GM21423 (cell line): ENCODE measurements around the gene KPNA6.
"Not testable (repeated sequence)": the region's sequence is repeated elsewhere in the genome, so short reads cannot be mapped to it uniquely, and the experiment has no call there.

ENCODE experiments used
- ATAC-seq: cut with Tn5 transposase; IDR thresholded peaks from one replicate; pipeline ENCODE4 v1.9.1; 2021; ENCODE audit warnings: mild to moderate bottlenecking, moderate library complexity; ENCODE audit not compliant: unreplicated experiment

KPNA6 gene

DNA sequence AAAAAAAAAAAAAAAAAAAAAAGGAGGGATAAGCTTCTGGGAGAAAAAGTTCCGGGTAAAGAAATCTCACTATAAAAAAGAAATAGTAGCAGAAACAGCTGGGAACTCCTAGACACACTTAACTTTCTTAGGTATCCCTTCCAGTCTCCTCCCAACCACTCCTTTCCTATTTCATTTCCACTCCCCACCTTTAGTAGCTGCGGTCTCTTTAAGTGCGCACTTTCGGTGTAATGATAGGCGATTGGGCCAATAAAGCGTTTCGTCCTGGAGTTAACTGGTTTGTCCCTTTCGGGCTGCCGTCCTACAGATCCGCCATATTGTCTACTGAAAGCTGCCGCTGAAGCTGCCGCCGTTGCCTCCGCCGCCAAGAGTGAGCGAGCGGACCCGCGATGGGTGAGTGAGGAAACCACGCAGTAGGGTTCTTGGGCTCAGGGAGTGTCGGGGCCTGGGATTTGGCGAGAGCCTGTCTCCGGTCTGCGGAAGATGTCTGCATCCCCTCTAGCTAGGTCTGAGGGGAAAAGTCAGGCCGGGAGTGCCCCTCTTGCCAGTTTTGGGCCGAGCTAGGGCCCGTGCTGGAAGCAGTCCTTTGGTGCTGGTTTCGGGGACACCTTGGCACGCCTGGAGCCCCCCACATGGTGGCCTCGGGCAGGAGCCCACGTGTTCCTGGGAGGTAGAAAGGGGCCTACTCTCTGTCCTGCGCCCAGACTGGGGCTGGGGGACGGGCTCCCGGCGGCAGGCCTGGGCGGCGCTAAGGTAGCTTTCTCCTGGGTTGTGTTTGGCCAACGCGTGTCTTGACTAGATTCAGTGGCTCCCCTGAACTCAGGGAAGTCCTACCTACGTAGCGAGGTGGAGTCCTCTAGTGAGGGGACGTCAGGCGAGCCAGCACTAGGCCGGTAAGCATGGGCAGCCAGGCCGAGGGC is at the start of gene KPNA6:
Gene KPNA6, plus strand, starts transcription at position 315 of the 920 bp plus-strand sequence. Its CDS starts 75 bp downstream, at position 390.
- ATAC-seq, result peak; percentile 74

- no peak for ATAC-seq
These were observed 46.9 kb upstream of the KPNA6 start for GRCh38 chr1:32060914-32061313.

DNA sequence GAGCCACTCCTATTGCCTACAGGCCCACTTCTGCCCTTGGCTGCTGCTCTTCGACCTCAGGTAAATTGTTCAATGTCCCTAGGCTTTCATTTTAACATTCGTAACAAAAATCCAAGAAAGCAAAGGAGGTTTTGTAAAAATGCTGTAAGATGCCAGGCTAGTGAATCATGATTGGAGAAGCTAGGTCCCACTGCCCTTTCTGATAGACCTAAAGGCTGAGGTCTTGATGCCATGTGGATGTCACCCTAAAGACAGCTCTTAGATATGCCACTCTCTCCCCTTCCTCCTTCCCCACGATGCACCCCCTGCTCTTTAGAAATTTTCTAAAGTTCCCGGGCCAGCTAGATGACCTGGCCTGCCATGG is 45.0 kb upstream of the KPNA6 start:
- no peak for ATAC-seq

DNA sequence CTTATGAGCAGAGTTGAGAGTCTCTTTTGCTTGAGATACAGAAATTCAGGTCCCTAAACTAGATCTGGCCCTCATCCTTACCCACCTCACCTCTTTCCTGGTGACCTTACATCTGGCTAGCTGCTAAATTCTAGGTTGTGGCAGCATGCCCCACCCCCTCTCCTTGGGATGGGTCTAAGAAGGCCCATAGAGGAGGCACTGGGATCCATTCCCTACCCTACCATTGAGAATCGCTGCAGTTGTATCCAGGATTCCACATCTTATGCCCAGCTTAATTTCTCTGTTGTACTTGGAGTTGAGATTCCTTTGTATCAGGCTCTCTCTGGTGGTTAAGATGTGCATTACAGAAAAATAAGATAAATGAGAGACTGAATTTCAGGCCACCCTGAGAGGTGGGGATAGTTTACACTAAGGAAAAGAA is 44.6 kb upstream of the KPNA6 start:
- ATAC-seq, result no peak

GRCh38 chr1:32065613-32066488 is 42.0 kb upstream of the KPNA6 start:
- ATAC-seq, result not testable (repeated sequence)

- ATAC-seq, result no peak
These were observed 41.4 kb upstream of the KPNA6 start for GRCh38 chr1:32066489-32066873.

DNA sequence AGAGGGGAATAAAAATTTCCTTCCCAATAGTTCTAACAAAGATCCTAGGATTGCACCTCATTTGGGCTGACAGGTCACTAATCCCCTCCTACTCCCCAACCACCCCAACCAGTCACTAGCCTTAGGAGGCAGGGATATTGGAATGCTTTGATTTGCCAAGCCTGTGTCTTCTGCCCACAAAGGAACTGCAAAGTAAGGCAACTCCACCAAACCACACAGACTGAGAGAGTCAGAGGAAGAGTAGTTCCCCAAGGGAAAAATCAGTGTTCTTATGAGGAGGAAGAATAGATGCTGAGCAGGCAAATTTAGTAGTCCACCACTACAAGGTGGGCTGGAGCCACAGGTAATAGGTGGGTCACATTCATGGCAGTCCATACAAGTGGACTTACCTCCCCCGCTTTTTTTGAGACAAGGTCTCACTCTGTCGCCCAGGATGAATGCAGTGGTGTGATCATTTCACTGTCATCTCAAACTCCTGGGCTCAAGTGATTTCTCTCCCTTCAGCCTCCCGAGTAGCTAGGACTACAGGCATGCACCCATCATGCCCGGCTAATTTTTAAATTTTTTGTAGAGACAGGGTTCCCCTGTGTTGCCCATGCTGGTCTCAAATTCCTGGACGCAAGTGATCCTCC is 38.8 kb upstream of the KPNA6 start:
- ATAC-seq, result no peak

GRCh38 chr1:32071758-32072621 is 35.9 kb upstream of the KPNA6 start:
- no peak for ATAC-seq

GRCh38 chr1:32072622-32073298 is 35.1 kb upstream of the KPNA6 start, which contains the start of gene TMEM39B:
Gene TMEM39B (plus strand): TSS chr1:32072939. CDS start chr1:32073048, 109 bp downstream.
- ATAC-seq, result peak; percentile 80

DNA sequence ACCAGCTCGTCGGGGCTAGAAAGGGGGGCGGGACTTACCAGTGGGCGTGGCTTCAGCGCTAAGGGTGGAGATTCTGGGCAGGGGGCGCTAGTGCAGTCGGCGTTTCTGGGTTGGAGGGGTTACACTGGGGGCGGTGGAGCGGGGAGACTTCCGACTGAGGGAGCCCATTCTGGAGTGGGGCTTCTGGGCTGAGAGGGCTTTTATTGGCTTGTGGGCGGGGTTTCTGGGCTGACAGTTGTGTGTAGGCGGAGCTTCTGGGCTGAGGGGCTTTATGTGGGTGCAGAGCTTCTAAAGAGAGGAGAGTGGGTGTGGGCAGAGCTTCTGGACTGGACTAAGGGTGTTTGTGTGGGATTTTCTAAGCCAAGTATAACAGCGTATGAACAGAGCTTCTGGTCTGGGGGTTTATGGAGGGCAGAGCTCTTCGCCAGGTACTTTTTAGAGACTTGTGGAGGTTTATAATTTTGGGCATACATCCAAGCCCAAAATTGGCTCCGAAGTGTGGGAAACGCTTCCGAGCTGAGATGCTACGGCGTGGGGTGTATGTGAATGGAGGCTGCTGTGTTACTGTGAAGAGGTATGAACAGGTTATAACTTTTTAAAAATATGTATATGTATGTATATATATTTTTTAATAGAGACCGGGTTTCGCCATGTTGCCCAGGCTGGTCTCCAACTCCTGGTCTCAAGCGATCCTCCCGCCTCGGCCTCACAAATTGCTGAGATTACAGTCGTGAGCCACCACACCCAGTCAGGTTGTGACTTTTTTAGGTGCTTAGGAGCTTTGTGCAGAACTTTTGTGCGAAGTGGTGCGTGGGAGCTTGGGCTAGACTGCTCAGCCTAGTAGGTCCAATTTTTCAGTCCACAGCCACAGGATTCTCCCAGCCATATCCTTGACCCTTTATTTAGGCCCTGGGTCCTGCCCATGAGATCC is 34.3 kb upstream of the KPNA6 start:
- ATAC-seq, result no peak

- no peak for ATAC-seq
These were observed 33.0 kb upstream of the KPNA6 start for GRCh38 chr1:32074841-32075240.

DNA sequence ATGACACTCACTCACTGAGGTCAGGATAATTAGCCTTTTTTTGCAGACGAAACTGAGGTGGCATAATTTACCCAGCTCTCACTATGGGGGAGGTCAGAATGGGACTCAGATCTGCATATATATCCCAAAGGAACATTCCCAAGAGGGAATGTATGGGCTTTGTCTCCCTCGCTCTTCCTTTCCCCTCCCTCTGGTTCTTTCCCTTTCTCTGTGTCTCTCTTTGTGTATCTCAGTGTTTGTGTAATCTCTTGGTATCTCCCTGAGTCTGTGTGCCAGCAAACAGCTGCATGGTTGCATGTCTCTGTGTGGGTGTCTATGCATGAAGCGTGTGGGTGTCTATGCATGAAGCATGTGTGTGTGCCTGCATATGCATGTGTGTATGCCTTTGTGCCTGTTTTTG is 30.4 kb upstream of the KPNA6 start:
- ATAC-seq, result no peak

GRCh38 chr1:32082022-32082421 is 25.8 kb upstream of the KPNA6 start:
- ATAC-seq, result no peak

- ATAC-seq, result not testable (repeated sequence)
These were observed 21.5 kb upstream of the KPNA6 start for GRCh38 chr1:32086381-32086780.

GRCh38 chr1:32091176-32091575 is 16.7 kb upstream of the KPNA6 start:
- ATAC-seq, result no peak

GRCh38 chr1:32091591-32091990 is 16.3 kb upstream of the KPNA6 start:
- no peak for ATAC-seq

GRCh38 chr1:32094746-32095521 is 12.9 kb upstream of the KPNA6 start:
- ATAC-seq, result no peak

DNA sequence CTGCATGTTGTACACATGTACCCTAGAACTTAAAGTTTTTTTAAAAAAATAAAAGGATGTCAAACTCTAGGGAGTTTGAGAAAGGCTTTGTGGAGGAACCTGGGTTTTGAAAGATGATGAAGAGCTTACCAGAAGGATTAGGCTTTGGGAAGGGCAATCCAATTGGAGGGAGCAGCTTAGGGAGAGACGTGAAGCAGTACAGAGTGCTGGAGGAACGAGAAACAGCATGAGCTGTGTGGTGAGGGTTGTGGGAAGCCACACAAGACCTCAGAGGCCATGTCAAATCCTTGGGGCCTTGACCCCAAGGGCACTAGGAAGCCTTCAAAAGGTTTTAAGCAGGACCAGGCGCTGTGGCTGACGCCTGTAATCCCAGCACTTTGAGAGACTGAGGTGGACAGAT is 8.4 kb upstream of the KPNA6 start:
- ATAC-seq, result no peak
